NCI-H524 (cell line): ENCODE data around the gene NUB1.

Source experiments
- DNase-seq, 2 experiments: peaks; one replicate each; lab custom pipeline; 2025; lab: John Stamatoyannopoulos, UW

The NUB1 gene

GRCh38 chr7:151404216-151405011, 62.8 kb downstream of the NUB1 start:
- no peak for DNase-seq

GRCh38 chr7:151405056-151405455, 63.4 kb downstream of the NUB1 start:
- no peak for DNase-seq

- no peak for DNase-seq
Measured at GRCh38 chr7:151405588-151405987, 64.0 kb downstream of the NUB1 start.

GRCh38 chr7:151406051-151406875, 64.7 kb downstream of the NUB1 start:
- DNase-seq: no peak

- DNase-seq: no peak
Measured at GRCh38 chr7:151406886-151407583, 65.4 kb downstream of the NUB1 start.

GRCh38 chr7:151408498-151408838, 66.9 kb downstream of the NUB1 start:
- DNase-seq: no peak

- DNase-seq: no peak
Measured at GRCh38 chr7:151408839-151409666, 67.4 kb downstream of the NUB1 start.

GRCh38 chr7:151409667-151410404, 68.2 kb downstream of the NUB1 start, which contains the start of gene WDR86:
Gene WDR86, minus strand, starts transcription at chr7:151410038. Its CDS starts 449 bp downstream, at chr7:151409589.
- peak in 1 of 2 experiments; percentile 50 for DNase-seq

GRCh38 chr7:151410405-151411390, 69.1 kb downstream of the NUB1 start:
- DNase-seq: peak in 1 of 2 experiments; percentile 69

GRCh38 chr7:151411551-151411950, 69.9 kb downstream of the NUB1 start:
- DNase-seq: peak in 1 of 2 experiments; percentile 13

GRCh38 chr7:151412318-151412717, 70.7 kb downstream of the NUB1 start:
- no peak for DNase-seq

GRCh38 chr7:151413241-151413640, 71.6 kb downstream of the NUB1 start:
- no peak for DNase-seq

GRCh38 chr7:151415375-151416105, 73.9 kb downstream of the NUB1 start:
- DNase-seq: no peak

- DNase-seq: no peak
Measured at GRCh38 chr7:151416112-151416940, 74.7 kb downstream of the NUB1 start.

- no peak for DNase-seq
Measured at GRCh38 chr7:151416941-151417315, 75.3 kb downstream of the NUB1 start.

GRCh38 chr7:151420144-151420543, 78.5 kb downstream of the NUB1 start:
- peak in 1 of 2 experiments; percentile 22 for DNase-seq

- no peak for DNase-seq
Measured at GRCh38 chr7:151422212-151422611, 80.6 kb downstream of the NUB1 start.

GRCh38 chr7:151423226-151423625, 81.6 kb downstream of the NUB1 start:
- DNase-seq: no peak
